NT2/D1 (cell line): ENCODE measurements around the gene ZNF516.

Source experiments
- DNase-seq: peaks from one replicate; pipeline ENCODE4 v3.0.0-alpha.2; 2011; ENCODE audit warnings: low read depth, low spot score
- H3K27me3 ChIP-seq: 2 replicates; pipeline ENCODE4 v1.6.0; 2011; ENCODE audit warnings: mild to moderate bottlenecking; ENCODE audit not compliant: insufficient read length, insufficient read depth
- H3K36me3 ChIP-seq: 2 replicates; pipeline ENCODE4 v1.6.1; 2011; ENCODE audit warnings: mild to moderate bottlenecking, low read length, mixed read lengths; ENCODE audit not compliant: insufficient read depth, insufficient read length
- H3K4me1 ChIP-seq: 2 replicates; pipeline ENCODE4 v1.5.1; 2011; ENCODE audit not compliant: insufficient read depth, insufficient read length
- H3K4me3 ChIP-seq: 2 replicates; pipeline ENCODE4 v1.5.1; 2011; ENCODE audit warnings: low read depth; ENCODE audit not compliant: insufficient read length
- H3K9ac ChIP-seq: 2 replicates; pipeline ENCODE4 v1.6.0; 2011; ENCODE audit warnings: low read depth; ENCODE audit not compliant: insufficient read length
- H3K9me3 ChIP-seq: 2 replicates; pipeline ENCODE4 v1.5.1; 2011; ENCODE audit warnings: mild to moderate bottlenecking, low read length; ENCODE audit not compliant: insufficient read depth
- SUZ12 ChIP-seq: IDR thresholded peaks from 2 replicates; pipeline ENCODE4 v1.6.1; 2011; ENCODE audit not compliant: insufficient read length, insufficient read depth; ENCODE audit errors: extremely low read depth
- YY1 ChIP-seq: IDR thresholded peaks from 2 replicates; pipeline ENCODE4 v1.6.1; 2011; ENCODE audit not compliant: insufficient read length, insufficient read depth
- ZNF274 ChIP-seq: IDR thresholded peaks from 2 replicates; pipeline ENCODE4 v1.6.1; 2011; ENCODE audit warnings: mild to moderate bottlenecking, low read depth, low read length

ZNF516 gene

GRCh38 chr18:76395609-76396008 lies 99.4 kb downstream of the ZNF516 start:
- Histone ChIP-seq H3K27me3 (no peaks in the 10 kb centered on the region), H3K36me3 (no peaks in the 10 kb centered on the region), H3K9me3 (no peaks in the 10 kb centered on the region), H3K4me1 (no peaks in the 10 kb centered on the region), H3K9ac (no peak overlapping the region), H3K4me3 (no peak overlapping the region)
- no peak for DNase-seq
- no peak for TF ChIP-seq SUZ12
- no peak for TF ChIP-seq ZNF274
- TF ChIP-seq YY1, result no peak

GRCh38 chr18:76394780-76395476 lies 100.1 kb downstream of the ZNF516 start:
- Histone ChIP-seq H3K36me3 (no peaks in the 10 kb centered on the region), H3K9ac (no peak overlapping the region), H3K27me3 (no peaks in the 10 kb centered on the region), H3K4me3 (no peak overlapping the region), H3K9me3 (no peaks in the 10 kb centered on the region), H3K4me1 (no peaks in the 10 kb centered on the region)
- no peak for DNase-seq
- TF ChIP-seq SUZ12, result no peak
- TF ChIP-seq YY1, result no peak
- no peak for TF ChIP-seq ZNF274

- no peak overlapping the region for H3K9ac ChIP-seq
- no peaks in the 10 kb centered on the region for H3K9me3 ChIP-seq
- no peak for DNase-seq
- H3K4me3 ChIP-seq, result no peak overlapping the region
- no peaks in the 10 kb centered on the region for H3K27me3 ChIP-seq
- no peak for TF ChIP-seq ZNF274
- no peak for TF ChIP-seq SUZ12
- no peak for TF ChIP-seq YY1
- H3K4me1 ChIP-seq, result peaks cover 4% of the 10 kb centered on the region
- H3K36me3 ChIP-seq, result no peaks in the 10 kb centered on the region
These were observed 102.7 kb downstream of the ZNF516 start for GRCh38 chr18:76392349-76392748.

GRCh38 chr18:76391746-76392145 lies 103.3 kb downstream of the ZNF516 start:
- DNase-seq, result no peak
- Histone ChIP-seq H3K27me3 (no peaks in the 10 kb centered on the region), H3K4me1 (peaks cover 4% of the 10 kb centered on the region), H3K9me3 (no peaks in the 10 kb centered on the region), H3K9ac (no peak overlapping the region), H3K4me3 (no peak overlapping the region), H3K36me3 (no peaks in the 10 kb centered on the region)
- TF ChIP-seq SUZ12 (no peak), YY1 (no peak), ZNF274 (no peak)

- Histone ChIP-seq H3K27me3 (no peaks in the 10 kb centered on the region), H3K9me3 (no peaks in the 10 kb centered on the region), H3K4me1 (peaks cover 4% of the 10 kb centered on the region), H3K9ac (no peak overlapping the region), H3K4me3 (no peak overlapping the region), H3K36me3 (no peaks in the 10 kb centered on the region)
- DNase-seq, result no peak
- TF ChIP-seq SUZ12 (no peak), YY1 (no peak), ZNF274 (no peak)
These were observed 104.0 kb downstream of the ZNF516 start for GRCh38 chr18:76391038-76391437.

- H3K4me1 ChIP-seq, result peaks cover 4% of the 10 kb centered on the region
- no peak overlapping the region for H3K4me3 ChIP-seq
- H3K9ac ChIP-seq, result no peak overlapping the region
- no peaks in the 10 kb centered on the region for H3K36me3 ChIP-seq
- no peak for DNase-seq
- H3K9me3 ChIP-seq, result no peaks in the 10 kb centered on the region
- TF ChIP-seq SUZ12 (no peak), YY1 (no peak), ZNF274 (no peak)
- no peaks in the 10 kb centered on the region for H3K27me3 ChIP-seq
These were observed 104.5 kb downstream of the ZNF516 start for GRCh38 chr18:76390452-76391035.

GRCh38 chr18:76389716-76390115 lies 105.3 kb downstream of the ZNF516 start:
- H3K36me3 ChIP-seq, result no peaks in the 10 kb centered on the region
- H3K4me1 ChIP-seq, result peaks cover 7% of the 10 kb centered on the region
- H3K9me3 ChIP-seq, result no peaks in the 10 kb centered on the region
- H3K27me3 ChIP-seq, result no peaks in the 10 kb centered on the region
- no peak overlapping the region for H3K4me3 ChIP-seq
- TF ChIP-seq YY1 (no peak), ZNF274 (no peak), SUZ12 (no peak)
- DNase-seq, result no peak
- no peak overlapping the region for H3K9ac ChIP-seq
